Lung (tissue), 12 donors: ENCODE results near the gene RASGRP2. TPM values are rescaled to one million over a fixed set of nuclear protein-coding genes. Genes with fewer than 3 reads are reported as not detected.

Source experiments
- ATAC-seq: fragments of 200-7000 bp; cut with Tn5 transposase; one replicate; pipeline ENCODE4 v1.9.1; 2020; ENCODE audit warnings: moderate number of reproducible peaks; ENCODE audit not compliant: insufficient read depth, low FRiP score
- DNase-seq, 3 donors: peaks; one replicate each; pipeline ENCODE4 v3.0.0-alpha.2; 2013 to 2017
- H3K27ac ChIP-seq, 2 donors: one replicate each; pipeline ENCODE4 v1.5.1; 2013; ENCODE audit warnings: mild to moderate bottlenecking in 2 of 2, moderate library complexity in 2 of 2, control low read depth in 1 of 2, inconsistent platforms in 1 of 2, low read depth in 1 of 2, low read length in 1 of 2
- H3K27me3 ChIP-seq, 3 donors: one replicate each; pipeline ENCODE4 v1.5.1; 2013; ENCODE audit warnings: low read length in 2 of 3; ENCODE audit not compliant: control insufficient read depth in 3 of 3, insufficient read depth in 3 of 3
- H3K36me3 ChIP-seq, 4 donors: one replicate each; pipeline ENCODE4 v1.5.1; 2013; ENCODE audit warnings: low read length in 4 of 4, mild to moderate bottlenecking in 1 of 4, moderate library complexity in 1 of 4; ENCODE audit not compliant: control insufficient read depth in 4 of 4, insufficient read depth in 4 of 4
- H3K4me1 ChIP-seq, 5 donors: one replicate each; pipeline ENCODE4 v1.5.1; 2013; ENCODE audit warnings: low read length in 5 of 5, mild to moderate bottlenecking in 2 of 5, moderate library complexity in 1 of 5; ENCODE audit not compliant: control insufficient read depth in 5 of 5, insufficient read depth in 5 of 5
- H3K4me3 ChIP-seq: one replicate; pipeline ENCODE4 v1.5.1; 2013; ENCODE audit warnings: mild to moderate bottlenecking, control low read depth, moderate library complexity
- H3K9ac ChIP-seq, 2 donors: one replicate each; pipeline ENCODE4 v1.5.1; 2013; ENCODE audit warnings: low read length in 2 of 2, control low read depth in 1 of 2; ENCODE audit not compliant: insufficient read depth in 1 of 2
- H3K9me3 ChIP-seq, 4 donors: one replicate each; pipeline ENCODE4 v1.5.1; 2013; ENCODE audit warnings: low read length in 3 of 4, mild to moderate bottlenecking in 1 of 4, moderate library complexity in 1 of 4; ENCODE audit not compliant: control insufficient read depth in 4 of 4, insufficient read depth in 3 of 4
- WGBS, 2 donors: extraction: QIAGEN DNeasy Blood & Tissue Kit; methylation state at CpG; one replicate each; pipeline ENCODE4 v1.1.7; 2013; 5-methylcytosine and 5-hydroxymethylcytosine counted together
- polyA plus RNA-seq, 2 donors: library from polyadenylated mRNA; stranded (reverse); fragments of 200-250 nt; gene quantifications; one replicate each; pipeline ENCODE4 v1.2.1, GENCODE V29; 2013
- total RNA-seq, 2 donors: library from RNA; depleted of rRNA in 1 of 2; stranded (reverse); fragments of >200 nt in 1 of 2; gene quantifications; one replicate each; pipeline ENCODE4 v1.2.1, GENCODE V29; 2014 to 2021
- TF ChIP-seq, protein P1 (sequence below): IDR thresholded peaks from 2 replicates; pipeline ENCODE4 v1.5.1; 2012; ENCODE audit warnings: mild to moderate bottlenecking; ENCODE audit errors: control extremely low read depth, extremely low read depth
- donor health status: control.
- donor health status: control.
- donor health status: Bipolar disorder and iron deficiency.
- donor health status: healthy.
- donor health status: DM: yes; HTN: yes; CAD: no.

RASGRP2 gene
- total and polyA plus RNA-seq, 4 donors, result 20.0 to 46.4 (median 30.8) TPM

DNA sequence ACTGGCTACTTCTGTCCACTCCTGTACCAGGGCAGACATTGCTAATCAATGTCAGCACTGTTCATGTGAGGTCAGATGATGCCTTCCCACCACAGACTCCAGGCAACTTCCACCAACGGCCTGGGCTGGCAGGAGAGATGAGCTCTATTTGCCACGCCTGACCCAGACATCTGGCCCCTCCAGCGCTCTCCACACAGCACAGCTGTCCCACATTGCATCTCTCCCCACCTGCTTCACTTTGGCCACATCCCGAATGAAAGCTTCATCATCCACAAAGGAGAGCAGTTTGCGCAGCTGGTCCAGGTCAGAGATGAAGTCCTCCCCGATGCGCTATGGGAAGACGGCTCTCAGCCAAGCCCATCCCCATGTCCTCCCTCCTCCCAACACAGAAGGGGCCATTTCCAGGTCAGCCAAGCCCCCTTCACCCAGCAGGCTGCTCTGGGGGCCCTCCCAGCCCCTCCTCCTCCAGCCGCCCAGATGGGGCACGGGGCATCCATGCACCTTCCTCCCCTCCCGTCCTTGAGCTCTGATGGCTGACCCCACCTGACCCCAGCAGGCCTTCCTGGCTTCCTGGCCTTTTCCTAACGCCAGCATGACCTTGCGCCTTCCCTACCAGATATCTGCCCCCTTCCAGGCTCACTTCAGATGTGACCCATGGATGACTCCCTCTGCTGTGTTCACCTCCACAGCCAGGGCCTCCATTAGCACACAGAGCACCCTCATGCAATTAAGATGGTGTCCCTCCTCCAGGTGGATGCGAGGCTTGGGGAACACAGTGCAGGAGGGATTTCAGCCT is 8.4 kb upstream of the RASGRP2 start:
- DNase-seq (no peak), ATAC-seq (no peak)
- peaks cover 0 to 4% (median 1%) of the 10 kb centered on the region in 4 donors for H3K36me3 ChIP-seq
- no peak overlapping the region for H3K4me3 ChIP-seq
- 88 to 94% methylated on average over 14 of the region's 14 CpGs for WGBS, 2 donors
- H3K27ac ChIP-seq, result no peak overlapping the region
- no peaks in the 10 kb centered on the region for H3K27me3 ChIP-seq
- H3K9ac ChIP-seq, result no peak overlapping the region
- TF ChIP-seq, protein P1, sequence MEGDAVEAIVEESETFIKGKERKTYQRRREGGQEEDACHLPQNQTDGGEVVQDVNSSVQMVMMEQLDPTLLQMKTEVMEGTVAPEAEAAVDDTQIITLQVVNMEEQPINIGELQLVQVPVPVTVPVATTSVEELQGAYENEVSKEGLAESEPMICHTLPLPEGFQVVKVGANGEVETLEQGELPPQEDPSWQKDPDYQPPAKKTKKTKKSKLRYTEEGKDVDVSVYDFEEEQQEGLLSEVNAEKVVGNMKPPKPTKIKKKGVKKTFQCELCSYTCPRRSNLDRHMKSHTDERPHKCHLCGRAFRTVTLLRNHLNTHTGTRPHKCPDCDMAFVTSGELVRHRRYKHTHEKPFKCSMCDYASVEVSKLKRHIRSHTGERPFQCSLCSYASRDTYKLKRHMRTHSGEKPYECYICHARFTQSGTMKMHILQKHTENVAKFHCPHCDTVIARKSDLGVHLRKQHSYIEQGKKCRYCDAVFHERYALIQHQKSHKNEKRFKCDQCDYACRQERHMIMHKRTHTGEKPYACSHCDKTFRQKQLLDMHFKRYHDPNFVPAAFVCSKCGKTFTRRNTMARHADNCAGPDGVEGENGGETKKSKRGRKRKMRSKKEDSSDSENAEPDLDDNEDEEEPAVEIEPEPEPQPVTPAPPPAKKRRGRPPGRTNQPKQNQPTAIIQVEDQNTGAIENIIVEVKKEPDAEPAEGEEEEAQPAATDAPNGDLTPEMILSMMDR, result no peak
- H3K9me3 ChIP-seq, result no peaks in the 10 kb centered on the region
- H3K4me1 ChIP-seq, result no peaks in the 10 kb centered on the region

DNA sequence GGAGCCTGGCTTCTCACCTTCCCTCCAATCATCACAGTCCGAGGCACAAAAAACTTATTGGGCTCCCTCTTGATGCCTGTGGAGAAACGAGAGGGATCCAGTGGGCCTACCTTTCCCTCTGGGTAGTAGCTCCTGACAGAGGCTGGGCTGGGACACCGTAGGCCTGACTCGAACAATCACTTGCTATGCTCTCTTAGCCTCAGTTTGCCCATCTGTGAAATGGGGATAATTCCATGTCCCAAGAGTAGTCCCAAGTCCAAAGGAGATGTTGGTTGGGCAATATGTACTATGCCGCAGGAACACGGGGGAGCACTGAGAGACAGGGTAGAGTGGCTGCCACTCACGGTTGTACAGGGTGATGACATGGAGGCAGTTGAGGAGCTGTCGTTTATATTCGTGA is 7.6 kb upstream of the RASGRP2 start:
- Histone ChIP-seq H3K4me1 (no peaks in the 10 kb centered on the region), H3K36me3 (peaks cover 0 to 4% (median 1%) of the 10 kb centered on the region in 4 donors), H3K9ac (no peak overlapping the region), H3K9me3 (no peaks in the 10 kb centered on the region), H3K27me3 (no peaks in the 10 kb centered on the region), H3K27ac (no peak overlapping the region), H3K4me3 (no peak overlapping the region)
- 93 to 96% methylated on average over 9 of the region's 9 CpGs for WGBS, 2 donors
- no peak for DNase-seq
- ATAC-seq, result no peak
- TF ChIP-seq, protein P1, result no peak

DNA sequence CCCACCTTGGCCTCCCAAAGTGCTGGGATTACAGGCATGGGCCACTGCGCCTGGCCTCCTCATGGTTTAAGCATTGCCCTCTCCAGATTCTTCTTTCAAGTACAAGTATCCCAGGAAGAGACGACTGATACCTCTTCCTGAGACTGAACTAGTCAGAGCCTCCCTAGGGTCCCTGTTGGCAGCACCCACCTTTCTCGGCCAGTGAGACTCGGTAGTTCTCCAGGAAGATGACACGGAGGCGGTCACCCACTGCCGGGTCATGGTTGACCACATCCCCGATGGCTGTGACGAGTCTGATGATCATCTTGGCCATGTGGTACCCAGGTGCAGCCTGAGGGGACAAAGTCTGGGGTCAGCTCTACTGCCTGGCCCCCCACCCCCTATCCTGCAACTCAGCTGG is 7.2 kb upstream of the RASGRP2 start:
- ATAC-seq, result no peak
- TF ChIP-seq, protein P1, result no peak
- no peak for DNase-seq
- Histone ChIP-seq H3K4me3 (no peak overlapping the region), H3K9ac (no peak overlapping the region), H3K36me3 (peaks cover 0 to 4% (median 1%) of the 10 kb centered on the region in 4 donors), H3K9me3 (no peaks in the 10 kb centered on the region), H3K4me1 (no peaks in the 10 kb centered on the region), H3K27ac (no peak overlapping the region), H3K27me3 (no peaks in the 10 kb centered on the region)
- 92 to 93% methylated on average over 9 of the region's 9 CpGs for WGBS, 2 donors
